KMS-11 (cell line): Measurements from ENCODE around the gene CDH24.

ENCODE experiments used
- H2AFZ ChIP-seq: fragments of 200-600 bp; sonication (generic); 2 replicates; pipeline ENCODE4 v1.6.1; 2016; ENCODE audit warnings: antibody characterized with exemption, mixed run types, low read depth
- H3K27ac ChIP-seq: fragments of 200-600 bp; sonication (generic); 2 replicates; pipeline ENCODE4 v1.6.1; 2016; ENCODE audit warnings: mild to moderate bottlenecking, mixed run types
- H3K27me3 ChIP-seq: fragments of 200-600 bp; sonication (generic); 2 replicates; pipeline ENCODE4 v1.6.1; 2017; ENCODE audit warnings: mild to moderate bottlenecking, low read depth, mixed run types, moderate library complexity; ENCODE audit not compliant: insufficient read depth
- H3K36me3 ChIP-seq: fragments of 200-600 bp; sonication (generic); 2 replicates; pipeline ENCODE4 v1.6.1; 2017; ENCODE audit warnings: mild to moderate bottlenecking, mixed run types; ENCODE audit not compliant: insufficient read depth
- H3K4me1 ChIP-seq: fragments of 200-600 bp; sonication (generic); 2 replicates; pipeline ENCODE4 v1.6.1; 2016; ENCODE audit warnings: mild to moderate bottlenecking, low read depth, mixed run types; ENCODE audit not compliant: poor library complexity, severe bottlenecking
- H3K4me2 ChIP-seq: fragments of 200-600 bp; sonication (generic); 2 replicates; pipeline ENCODE4 v1.7.0; 2016; ENCODE audit warnings: mild to moderate bottlenecking, mixed run types
- H3K4me3 ChIP-seq: fragments of 200-600 bp; sonication (generic); IDR thresholded peaks from 2 replicates; pipeline ENCODE4 v1.6.1; 2017; ENCODE audit warnings: low read depth, low read length, mixed read lengths; ENCODE audit not compliant: insufficient read depth
- H3K79me2 ChIP-seq: fragments of 200-600 bp; sonication (generic); 2 replicates; pipeline ENCODE4 v1.6.1; 2016; ENCODE audit warnings: low read depth, mixed run types; ENCODE audit not compliant: insufficient read depth
- H3K9ac ChIP-seq: fragments of 200-600 bp; sonication (generic); 2 replicates; pipeline ENCODE4 v1.6.1; 2016; ENCODE audit warnings: mild to moderate bottlenecking, mixed run types
- H4K20me1 ChIP-seq: fragments of 200-600 bp; sonication (generic); 2 replicates; pipeline ENCODE4 v1.6.1; 2016; ENCODE audit warnings: mild to moderate bottlenecking, mixed run types; ENCODE audit not compliant: insufficient read depth
- CTCF ChIP-seq: fragments of 200-600 bp; sonication (generic); conservative IDR thresholded peaks from 2 replicates; pipeline ENCODE4 v1.6.1; 2017; ENCODE audit warnings: low read depth, mild to moderate bottlenecking, antibody characterized with exemption, low read length, moderate library complexity, mixed read lengths

CDH24 gene

GRCh38 chr14:23101213-23101970 lies 44.1 kb upstream of the CDH24 start:
- no peak overlapping the region for H2AFZ ChIP-seq
- no peak for TF ChIP-seq CTCF
- H3K79me2 ChIP-seq: peaks cover 12% of the 10 kb centered on the region; the same call in 1 of the 2 replicates
- no peaks in the 10 kb centered on the region for H3K36me3 ChIP-seq
- peaks cover 10% of the 10 kb centered on the region for H3K4me1 ChIP-seq
- no peaks in the 10 kb centered on the region for H3K27me3 ChIP-seq
- no peak overlapping the region for H3K9ac ChIP-seq
- H3K4me2 ChIP-seq: no peak overlapping the region
- no peaks in the 10 kb centered on the region for H4K20me1 ChIP-seq
- H3K27ac ChIP-seq: no peak overlapping the region
- H3K4me3 ChIP-seq: no peak overlapping the region

- Histone ChIP-seq H3K79me2 (peaks cover 20% of the 10 kb centered on the region; the same call in 1 of the 2 replicates), H3K27ac (no peak overlapping the region), H2AFZ (no peak overlapping the region)
Observed at GRCh38 chr14:23099212-23099861, 42.0 kb upstream of the CDH24 start.

GRCh38 chr14:23097786-23098185 lies 40.5 kb upstream of the CDH24 start:
- H3K27ac ChIP-seq: no peak overlapping the region
- H3K36me3 ChIP-seq: no peaks in the 10 kb centered on the region
- peaks cover 35% of the 10 kb centered on the region for H3K79me2 ChIP-seq
- no peaks in the 10 kb centered on the region for H4K20me1 ChIP-seq
- no peak overlapping the region for H3K4me2 ChIP-seq
- TF ChIP-seq CTCF: no peak
- peaks cover 14% of the 10 kb centered on the region for H3K4me1 ChIP-seq
- H3K4me3 ChIP-seq: no peak overlapping the region
- H2AFZ ChIP-seq: no peak overlapping the region
- H3K9ac ChIP-seq: no peak overlapping the region
- no peaks in the 10 kb centered on the region for H3K27me3 ChIP-seq

More at GRCh38 chr14:23099212-23099861, 42.0 kb upstream of the CDH24 start:
- H3K27me3 ChIP-seq: no peaks in the 10 kb centered on the region
- TF ChIP-seq CTCF: no peak
- no peaks in the 10 kb centered on the region for H3K36me3 ChIP-seq
- H4K20me1 ChIP-seq: no peaks in the 10 kb centered on the region
- peaks cover 3% of the 10 kb centered on the region for H3K4me1 ChIP-seq
- no peak overlapping the region for H3K4me3 ChIP-seq
- no peak overlapping the region for H3K4me2 ChIP-seq
- no peak overlapping the region for H3K9ac ChIP-seq

- TF ChIP-seq CTCF: no peak
- Histone ChIP-seq H3K4me2 (peak within 1 kb of the TSS; percentile 87), H3K27me3 (no peaks in the 10 kb centered on the region), H2AFZ (peak within 1 kb of the TSS; percentile 55), H3K9ac (peak within 1 kb of the TSS; percentile 86), H3K36me3 (no peaks in the 10 kb centered on the region), H3K27ac (peak within 1 kb of the TSS; percentile 82), H4K20me1 (no peaks in the 10 kb centered on the region), H3K79me2 (peaks cover 44% of the 10 kb centered on the region), H3K4me3 (no peak within 1 kb of the TSS), H3K4me1 (peaks cover 17% of the 10 kb centered on the region)
Observed at GRCh38 chr14:23095196-23096108, 38.1 kb upstream of the CDH24 start, which contains the start of gene C14orf119. TSS of gene C14orf119 (plus strand) at chr14:23095505. CDS start at chr14:23097659, 2,154 bp downstream.
